ENCODE measurements around the gene ZFP3.

GRCh38 chr17:5135726-5136579, 57.7 kb downstream of the ZFP3 start:
- TF ChIP-seq CTCF (IDR thresholded peaks at IDR 0.05) (no peak), USF1 (IDR thresholded peaks at IDR 0.05; ENCODE audit: borderline replicate concordance, low read depth) (no peak), TAF1 (IDR thresholded peaks at IDR 0.05; ENCODE audit: borderline replicate concordance, low read depth, low read length) (no peak), POLR2AphosphoS5 (IDR thresholded peaks at IDR 0.05; ENCODE audit: low read depth, low read length) (no peak), TEAD4 (IDR thresholded peaks at IDR 0.05; ENCODE audit: borderline replicate concordance, insufficient read depth) (no peak), RAD21 (IDR thresholded peaks at IDR 0.05; ENCODE audit: low read length) (no peak), SMC3 (IDR thresholded peaks at IDR 0.05; ENCODE audit: low read depth, low read length) (no peak), IRF3 (IDR thresholded peaks at IDR 0.05; ENCODE audit: low read depth, low read length) (no peak), NRF1 (IDR thresholded peaks at IDR 0.05; ENCODE audit: low read depth, low read length) (no peak), EZH2phosphoT487 (IDR thresholded peaks at IDR 0.05; ENCODE audit: borderline replicate concordance, low read depth) (no peak), RFX5 (IDR thresholded peaks at IDR 0.05; ENCODE audit: low read length) (no peak), CHD2 (IDR thresholded peaks at IDR 0.05; ENCODE audit: low read length, partially characterized antibody) (no peak), REST (IDR thresholded peaks at IDR 0.05; ENCODE audit: low read depth, low read length) (no peak)
